ENCODE results near the gene CD247.

The CD247 gene

DNA sequence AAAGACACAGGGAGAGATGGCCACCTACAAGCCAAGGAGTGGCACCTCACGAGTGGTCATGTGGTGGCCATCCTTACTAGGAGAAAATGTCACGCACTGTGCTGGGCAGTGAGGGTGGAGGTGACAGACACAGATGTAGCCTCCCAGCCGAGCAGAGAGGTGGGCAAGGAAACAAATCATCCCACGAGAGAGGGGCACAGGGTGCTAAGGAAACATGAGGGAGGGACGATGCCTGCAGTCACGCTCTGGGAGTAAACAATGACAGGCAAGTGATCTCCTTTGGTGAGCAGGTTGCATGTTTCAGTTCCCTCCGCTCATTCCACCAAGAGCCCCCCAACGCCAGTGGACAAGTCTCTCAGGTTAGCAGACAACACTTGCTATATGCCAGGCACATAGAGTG is 65.8 kb downstream of the CD247 start:
- H3K9me3 ChIP-seq (ENCODE audit: control insufficient read depth, insufficient read depth, low read depth, low read length): no peaks in the 10 kb centered on the region
- H3K36me3 ChIP-seq (ENCODE audit: control insufficient read depth in 2 of 2, insufficient read depth in 1 of 2, low read length in 2 of 2): no peaks in the 10 kb centered on the region
- ChIA-PET CTCF (interaction anchor here (0.8 to 1.9 kb wide), 2 partner anchors 11 to 386 kb away, joined by 3 to 7 read pairs; no protein-coding TSS in a partner anchor), POLR2A (no interaction called here)
- no peak for TF ChIP-seq KLF1 (tag by site-specific recombination; IDR thresholded peaks at IDR 0.05)
- TF ChIP-seq ZNF354C (tag by site-specific recombination; IDR thresholded peaks at IDR 0.05; ENCODE audit: borderline replicate concordance, low read depth): no peak
- no peak for TF ChIP-seq ZNF654 (tag by site-specific recombination; IDR thresholded peaks at IDR 0.05; ENCODE audit: low read depth)
- no peak for TF ChIP-seq ZNF211 (tag by site-specific recombination; IDR thresholded peaks at IDR 0.05; ENCODE audit: low read depth)
- H3K27ac ChIP-seq (ENCODE audit: extremely low read depth, low read depth, low read length): no peak overlapping the region
- H3K4me1 ChIP-seq (ENCODE audit: control insufficient read depth, insufficient read depth, low read length): no peaks in the 10 kb centered on the region
- H3K4me3 ChIP-seq (ENCODE audit: low read depth, low read length): no peak overlapping the region

DNA sequence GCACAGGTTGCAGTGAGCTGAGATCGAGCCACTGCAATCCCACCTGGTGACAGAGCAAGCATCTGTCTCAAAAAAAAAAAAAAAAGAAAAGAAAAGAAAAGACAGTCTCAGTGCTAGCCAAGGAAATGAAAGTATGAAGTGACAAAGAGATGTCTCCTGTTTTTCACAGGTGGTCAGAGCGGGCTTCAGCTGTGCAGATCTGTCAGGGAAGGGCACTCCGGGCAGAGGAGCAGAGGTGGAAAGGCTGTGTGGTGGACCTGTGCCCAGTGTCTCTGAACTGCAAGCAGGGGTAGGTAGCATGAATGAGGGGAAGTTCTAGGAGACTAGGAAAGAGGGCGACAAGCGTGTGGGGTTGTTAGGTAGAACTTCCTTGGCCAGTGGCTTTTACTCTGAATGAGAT is 67.5 kb downstream of the CD247 start:
- ChIA-PET POLR2A (no interaction called here), CTCF (interaction anchor here (1.1 to 1.4 kb wide), 3 partner anchors 8 to 182 kb away, joined by 3 to 5 read pairs (median 4); no protein-coding TSS in a partner anchor)
- Histone ChIP-seq H3K4me3 (ENCODE audit: low read depth, low read length) (no peak overlapping the region), H3K27ac (ENCODE audit: extremely low read depth, low read depth, low read length) (no peak overlapping the region), H3K36me3 (ENCODE audit: control insufficient read depth in 2 of 2, insufficient read depth in 1 of 2, low read length in 2 of 2) (no peaks in the 10 kb centered on the region), H3K9me3 (ENCODE audit: control insufficient read depth, insufficient read depth, low read depth, low read length) (no peaks in the 10 kb centered on the region), H3K4me1 (ENCODE audit: control insufficient read depth, insufficient read depth, low read length) (no peaks in the 10 kb centered on the region)
- no peak for TF ChIP-seq ZNF354C (tag by site-specific recombination; IDR thresholded peaks at IDR 0.05; ENCODE audit: borderline replicate concordance, low read depth)
- TF ChIP-seq ZNF221 (tag by site-specific recombination; IDR thresholded peaks at IDR 0.05; ENCODE audit: borderline replicate concordance): no peak
- no peak for TF ChIP-seq ZNF529 (tag by site-specific recombination; IDR thresholded peaks at IDR 0.05; ENCODE audit: insufficient replicate concordance)
- no peak for TF ChIP-seq ZNF791 (tag by site-specific recombination; IDR thresholded peaks at IDR 0.05)
- TF ChIP-seq ZNF121 (tag by site-specific recombination; IDR thresholded peaks at IDR 0.05): no peak
- no peak for TF ChIP-seq ZNF362 (tag by site-specific recombination; IDR thresholded peaks at IDR 0.05)
- TF ChIP-seq ZNF549 (tag by site-specific recombination; IDR thresholded peaks at IDR 0.05): no peak
- no peak for TF ChIP-seq ZNF585B (tag by site-specific recombination; IDR thresholded peaks at IDR 0.05)
- no peak for TF ChIP-seq ZNF776 (tag by site-specific recombination; IDR thresholded peaks at IDR 0.05; ENCODE audit: borderline replicate concordance)
- TF ChIP-seq ZNF132 (tag by site-specific recombination; IDR thresholded peaks at IDR 0.05; ENCODE audit: borderline replicate concordance): no peak
- TF ChIP-seq ZNF501 (tag by site-specific recombination; IDR thresholded peaks at IDR 0.05): no peak
- TF ChIP-seq, protein P1, sequence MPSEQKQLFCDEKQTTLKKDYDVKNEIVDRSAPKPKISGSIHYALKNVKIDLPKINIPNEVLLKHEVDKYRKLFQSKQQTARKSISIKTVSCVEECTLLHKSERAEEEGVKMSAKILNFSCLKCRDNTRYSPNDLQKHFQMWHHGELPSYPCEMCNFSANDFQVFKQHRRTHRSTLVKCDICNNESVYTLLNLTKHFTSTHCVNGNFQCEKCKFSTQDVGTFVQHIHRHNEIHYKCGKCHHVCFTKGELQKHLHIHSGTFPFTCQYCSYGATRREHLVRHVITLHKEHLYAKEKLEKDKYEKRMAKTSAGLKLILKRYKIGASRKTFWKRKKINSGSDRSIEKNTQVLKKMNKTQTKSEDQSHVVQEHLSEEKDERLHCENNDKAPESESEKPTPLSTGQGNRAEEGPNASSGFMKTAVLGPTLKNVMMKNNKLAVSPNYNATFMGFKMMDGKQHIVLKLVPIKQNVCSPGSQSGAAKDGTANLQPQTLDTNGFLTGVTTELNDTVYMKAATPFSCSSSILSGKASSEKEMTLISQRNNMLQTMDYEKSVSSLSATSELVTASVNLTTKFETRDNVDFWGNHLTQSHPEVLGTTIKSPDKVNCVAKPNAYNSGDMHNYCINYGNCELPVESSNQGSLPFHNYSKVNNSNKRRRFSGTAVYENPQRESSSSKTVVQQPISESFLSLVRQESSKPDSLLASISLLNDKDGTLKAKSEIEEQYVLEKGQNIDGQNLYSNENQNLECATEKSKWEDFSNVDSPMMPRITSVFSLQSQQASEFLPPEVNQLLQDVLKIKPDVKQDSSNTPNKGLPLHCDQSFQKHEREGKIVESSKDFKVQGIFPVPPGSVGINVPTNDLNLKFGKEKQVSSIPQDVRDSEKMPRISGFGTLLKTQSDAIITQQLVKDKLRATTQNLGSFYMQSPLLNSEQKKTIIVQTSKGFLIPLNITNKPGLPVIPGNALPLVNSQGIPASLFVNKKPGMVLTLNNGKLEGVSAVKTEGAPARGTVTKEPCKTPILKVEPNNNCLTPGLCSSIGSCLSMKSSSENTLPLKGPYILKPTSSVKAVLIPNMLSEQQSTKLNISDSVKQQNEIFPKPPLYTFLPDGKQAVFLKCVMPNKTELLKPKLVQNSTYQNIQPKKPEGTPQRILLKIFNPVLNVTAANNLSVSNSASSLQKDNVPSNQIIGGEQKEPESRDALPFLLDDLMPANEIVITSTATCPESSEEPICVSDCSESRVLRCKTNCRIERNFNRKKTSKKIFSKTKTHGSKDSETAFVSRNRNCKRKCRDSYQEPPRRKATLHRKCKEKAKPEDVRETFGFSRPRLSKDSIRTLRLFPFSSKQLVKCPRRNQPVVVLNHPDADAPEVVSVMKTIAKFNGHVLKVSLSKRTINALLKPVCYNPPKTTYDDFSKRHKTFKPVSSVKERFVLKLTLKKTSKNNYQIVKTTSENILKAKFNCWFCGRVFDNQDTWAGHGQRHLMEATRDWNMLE (tag by site-specific recombination; conservative IDR thresholded peaks at IDR 0.05; ENCODE audit: low read depth): no peak
- TF ChIP-seq ZNF394 (tag by site-specific recombination; IDR thresholded peaks at IDR 0.05; ENCODE audit: borderline replicate concordance): no peak
- TF ChIP-seq KLF10 (tag by site-specific recombination; IDR thresholded peaks at IDR 0.05): no peak
